ENCODE measurements around the gene SERPINE1.

DNA sequence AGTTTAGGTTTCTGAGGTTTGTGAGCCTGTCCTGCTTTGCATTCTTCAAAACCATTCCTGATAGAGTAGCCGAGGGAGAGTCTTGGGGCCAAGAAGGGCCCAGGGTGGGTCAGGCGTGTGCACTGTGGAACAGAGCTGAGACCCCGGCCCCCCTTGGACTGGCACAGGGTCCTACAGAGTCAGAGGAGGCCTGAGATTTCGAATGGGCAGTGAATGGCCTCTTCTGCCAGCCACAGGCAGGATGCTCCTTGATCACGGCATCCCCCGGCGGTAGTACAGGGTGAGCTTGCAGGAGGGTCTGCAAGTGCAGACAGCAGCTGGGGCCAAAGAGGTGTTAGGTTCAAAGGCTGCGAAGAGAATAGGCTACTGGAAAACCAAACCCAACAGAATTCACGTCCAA, 37.0 kb upstream of the SERPINE1 start:
- TF ChIP-seq, protein P1, sequence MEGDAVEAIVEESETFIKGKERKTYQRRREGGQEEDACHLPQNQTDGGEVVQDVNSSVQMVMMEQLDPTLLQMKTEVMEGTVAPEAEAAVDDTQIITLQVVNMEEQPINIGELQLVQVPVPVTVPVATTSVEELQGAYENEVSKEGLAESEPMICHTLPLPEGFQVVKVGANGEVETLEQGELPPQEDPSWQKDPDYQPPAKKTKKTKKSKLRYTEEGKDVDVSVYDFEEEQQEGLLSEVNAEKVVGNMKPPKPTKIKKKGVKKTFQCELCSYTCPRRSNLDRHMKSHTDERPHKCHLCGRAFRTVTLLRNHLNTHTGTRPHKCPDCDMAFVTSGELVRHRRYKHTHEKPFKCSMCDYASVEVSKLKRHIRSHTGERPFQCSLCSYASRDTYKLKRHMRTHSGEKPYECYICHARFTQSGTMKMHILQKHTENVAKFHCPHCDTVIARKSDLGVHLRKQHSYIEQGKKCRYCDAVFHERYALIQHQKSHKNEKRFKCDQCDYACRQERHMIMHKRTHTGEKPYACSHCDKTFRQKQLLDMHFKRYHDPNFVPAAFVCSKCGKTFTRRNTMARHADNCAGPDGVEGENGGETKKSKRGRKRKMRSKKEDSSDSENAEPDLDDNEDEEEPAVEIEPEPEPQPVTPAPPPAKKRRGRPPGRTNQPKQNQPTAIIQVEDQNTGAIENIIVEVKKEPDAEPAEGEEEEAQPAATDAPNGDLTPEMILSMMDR (conservative IDR thresholded peaks at IDR 0.05 in 1 of 2, IDR thresholded peaks at IDR 0.05 in 1 of 2; ENCODE audit: extremely low read depth in 1 of 2, insufficient read depth in 1 of 2, low read depth in 1 of 2, low read length in 2 of 2): no peak
- no peak for TF ChIP-seq EZH2 (IDR thresholded peaks at IDR 0.05; ENCODE audit: borderline replicate concordance, low read length)
